ENCODE measurements around the gene GAL.

The GAL gene

GRCh38 chr11:68722143-68722542 is 37.8 kb downstream of the GAL start:
- DNase-seq (ENCODE audit: low read depth) = peak; percentile 27
- Histone ChIP-seq H3K27me3 (replicated peaks; ENCODE audit: control insufficient read depth, insufficient read depth, low read length) (peaks cover 67% of the 10 kb centered on the region), H3K36me3 (ENCODE audit: control insufficient read depth, insufficient read depth, low read length, severe bottlenecking) (no peaks in the 10 kb centered on the region), H3K9me3 (ENCODE audit: control insufficient read depth, low read length) (peaks cover 28% of the 10 kb centered on the region), H3K9ac (ENCODE audit: low read length) (no peak overlapping the region), H3K4me3 (ENCODE audit: low read length) (no peak overlapping the region), H3K4me1 (ENCODE audit: control insufficient read depth, insufficient read depth, low read length) (no peaks in the 10 kb centered on the region)

DNA sequence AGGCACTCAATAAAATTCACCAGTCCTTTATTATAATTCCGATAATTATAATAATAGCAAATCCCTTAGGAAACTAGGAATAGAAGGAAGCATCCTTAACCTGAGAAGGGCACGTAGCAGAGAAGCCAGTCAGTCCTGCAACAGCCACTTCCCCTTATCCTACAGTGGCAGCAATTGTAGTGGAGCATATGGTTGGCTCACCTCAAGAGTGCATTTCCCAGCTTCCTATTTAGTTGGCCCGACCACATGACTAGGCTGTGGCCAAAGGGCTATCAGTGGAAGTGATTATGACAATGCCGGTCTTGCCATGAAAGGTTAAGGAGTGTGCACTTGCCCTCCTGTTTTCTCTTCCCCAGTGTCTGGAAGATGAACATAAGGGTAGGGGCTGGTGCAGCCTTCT is 39.9 kb downstream of the GAL start:
- H3K9ac ChIP-seq (ENCODE audit: low read length) = no peak overlapping the region
- H3K27me3 ChIP-seq (replicated peaks; ENCODE audit: control insufficient read depth, insufficient read depth, low read length) = peaks cover 64% of the 10 kb centered on the region
- H3K9me3 ChIP-seq (ENCODE audit: control insufficient read depth, low read length) = peaks cover 12% of the 10 kb centered on the region
- no peaks in the 10 kb centered on the region for H3K4me1 ChIP-seq (ENCODE audit: control insufficient read depth, insufficient read depth, low read length)
- no peak overlapping the region for H3K4me3 ChIP-seq (ENCODE audit: low read length)
- no peak for DNase-seq (ENCODE audit: low read depth)
- H3K36me3 ChIP-seq (ENCODE audit: control insufficient read depth, insufficient read depth, low read length, severe bottlenecking) = no peaks in the 10 kb centered on the region

GRCh38 chr11:68727783-68728182 is 43.4 kb downstream of the GAL start:
- no peak for DNase-seq (ENCODE audit: low read depth)
- no peak overlapping the region for H3K9ac ChIP-seq (ENCODE audit: low read length)
- H3K4me3 ChIP-seq (ENCODE audit: low read length) = no peak overlapping the region
- H3K27me3 ChIP-seq (replicated peaks; ENCODE audit: control insufficient read depth, insufficient read depth, low read length) = peaks cover 54% of the 10 kb centered on the region
- no peaks in the 10 kb centered on the region for H3K4me1 ChIP-seq (ENCODE audit: control insufficient read depth, insufficient read depth, low read length)
- no peaks in the 10 kb centered on the region for H3K36me3 ChIP-seq (ENCODE audit: control insufficient read depth, insufficient read depth, low read length, severe bottlenecking)
- H3K9me3 ChIP-seq (ENCODE audit: control insufficient read depth, low read length) = no peaks in the 10 kb centered on the region

GRCh38 chr11:68734111-68734510 is 49.8 kb downstream of the GAL start:
- Histone ChIP-seq H3K9ac (ENCODE audit: low read length) (no peak overlapping the region), H3K36me3 (ENCODE audit: control insufficient read depth, insufficient read depth, low read length, severe bottlenecking) (no peaks in the 10 kb centered on the region), H3K9me3 (ENCODE audit: control insufficient read depth, low read length) (no peaks in the 10 kb centered on the region), H3K27me3 (replicated peaks; ENCODE audit: control insufficient read depth, insufficient read depth, low read length) (peaks cover 65% of the 10 kb centered on the region), H3K4me1 (ENCODE audit: control insufficient read depth, insufficient read depth, low read length) (no peaks in the 10 kb centered on the region), H3K4me3 (ENCODE audit: low read length) (no peak overlapping the region)
- no peak for DNase-seq (ENCODE audit: low read depth)

- Histone ChIP-seq H3K9me3 (ENCODE audit: control insufficient read depth, low read length) (no peaks in the 10 kb centered on the region), H3K4me3 (ENCODE audit: low read length) (no peak overlapping the region), H3K4me1 (ENCODE audit: control insufficient read depth, insufficient read depth, low read length) (no peaks in the 10 kb centered on the region), H3K9ac (ENCODE audit: low read length) (no peak overlapping the region), H3K27me3 (replicated peaks; ENCODE audit: control insufficient read depth, insufficient read depth, low read length) (peaks cover 66% of the 10 kb centered on the region), H3K36me3 (ENCODE audit: control insufficient read depth, insufficient read depth, low read length, severe bottlenecking) (no peaks in the 10 kb centered on the region)
- DNase-seq (ENCODE audit: low read depth) = no peak
These were observed 50.8 kb downstream of the GAL start for GRCh38 chr11:68735125-68735524.

- Histone ChIP-seq H3K4me1 (ENCODE audit: control insufficient read depth, insufficient read depth, low read length) (no peaks in the 10 kb centered on the region), H3K36me3 (ENCODE audit: control insufficient read depth, insufficient read depth, low read length, severe bottlenecking) (no peaks in the 10 kb centered on the region), H3K9ac (ENCODE audit: low read length) (no peak overlapping the region), H3K9me3 (ENCODE audit: control insufficient read depth, low read length) (no peaks in the 10 kb centered on the region), H3K27me3 (replicated peaks; ENCODE audit: control insufficient read depth, insufficient read depth, low read length) (peaks cover 71% of the 10 kb centered on the region), H3K4me3 (ENCODE audit: low read length) (no peak overlapping the region)
- no peak for DNase-seq (ENCODE audit: low read depth)
These were observed 51.3 kb downstream of the GAL start for GRCh38 chr11:68735646-68736045.
